Measurements from ENCODE around the gene SLBP.

Gene SLBP

DNA sequence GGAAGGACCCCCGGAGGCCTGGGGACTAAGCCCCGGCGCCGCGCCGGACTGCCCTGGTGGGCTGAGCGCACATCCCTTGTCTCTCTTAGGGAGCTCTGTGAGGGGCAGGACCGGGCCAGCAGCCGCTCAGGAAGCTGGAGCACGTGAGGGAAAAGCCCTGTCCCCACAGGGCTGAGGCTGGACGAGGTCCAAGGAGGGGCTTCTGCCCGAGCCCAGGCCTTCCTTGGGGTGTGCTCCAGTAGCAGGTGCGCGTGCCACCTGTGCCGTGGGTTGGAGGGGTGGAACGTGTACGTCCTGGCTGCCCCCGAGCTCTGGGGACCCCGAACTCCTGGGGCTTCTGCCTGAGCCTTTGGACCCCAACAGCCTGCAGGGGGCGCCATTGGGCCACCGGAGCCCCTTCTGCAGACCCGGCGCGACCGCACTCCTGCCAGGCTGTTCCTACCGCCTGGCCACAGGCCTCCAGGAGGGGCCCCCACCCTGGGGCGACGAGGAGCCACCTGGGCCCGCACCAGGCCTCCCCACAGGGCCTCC is 36.4 kb upstream of the SLBP start:
- peak; percentile 84 for DNase-seq (ENCODE audit: low spot score)

DNA sequence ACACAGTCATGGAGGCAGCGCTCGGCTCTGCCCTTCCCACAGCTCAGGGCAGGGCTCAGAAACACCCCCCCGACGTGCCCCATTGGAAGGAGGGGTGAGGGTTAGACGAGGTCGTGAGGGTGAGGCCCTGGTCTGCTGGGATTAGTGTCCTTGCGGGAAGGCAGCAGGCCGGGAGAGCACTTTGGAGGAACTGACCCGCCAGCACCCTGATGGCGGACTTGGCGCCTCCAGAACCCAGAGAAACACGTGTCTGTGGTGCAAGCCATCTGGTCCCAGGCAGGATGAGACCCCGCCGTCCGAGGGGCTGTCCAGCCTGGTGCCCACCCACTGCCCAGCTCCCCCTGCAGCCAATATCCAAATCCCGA is 35.5 kb upstream of the SLBP start:
- DNase-seq (ENCODE audit: low spot score): no peak

DNA sequence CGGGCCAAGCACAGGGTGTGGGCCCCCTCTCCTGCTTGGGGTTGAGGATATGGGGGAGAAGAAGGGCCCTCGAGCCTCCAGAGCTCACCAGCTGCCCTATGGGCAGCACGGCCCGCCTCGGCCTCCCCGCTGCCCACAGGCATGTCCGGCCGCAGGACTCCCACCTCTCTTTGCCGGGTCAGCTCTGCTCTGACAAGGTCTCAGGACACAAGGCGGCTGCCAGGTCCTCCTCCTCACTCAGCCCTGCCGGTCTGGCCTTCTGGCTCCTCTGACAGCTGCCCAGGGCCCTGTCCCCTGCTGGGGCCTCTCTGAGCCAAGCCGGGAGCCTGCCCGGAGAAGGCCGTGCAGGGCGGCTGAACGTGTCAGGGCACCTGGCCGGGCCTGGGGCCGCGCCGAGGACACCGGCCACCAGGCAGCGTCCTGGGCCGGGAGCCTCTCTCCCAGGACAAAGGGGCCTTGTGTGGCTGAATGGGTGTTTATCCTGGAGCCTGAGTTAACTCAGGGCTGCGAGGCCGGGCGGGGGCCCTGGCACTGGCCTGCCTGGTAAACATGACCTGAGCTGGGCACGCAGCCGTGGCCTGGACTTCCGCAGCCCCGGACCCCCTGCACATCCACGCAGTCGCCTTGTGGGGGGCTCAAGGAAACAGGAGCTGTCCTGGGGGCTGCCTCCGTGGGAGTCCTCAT is 34.9 kb upstream of the SLBP start:
- no peak for DNase-seq (ENCODE audit: low spot score)

DNA sequence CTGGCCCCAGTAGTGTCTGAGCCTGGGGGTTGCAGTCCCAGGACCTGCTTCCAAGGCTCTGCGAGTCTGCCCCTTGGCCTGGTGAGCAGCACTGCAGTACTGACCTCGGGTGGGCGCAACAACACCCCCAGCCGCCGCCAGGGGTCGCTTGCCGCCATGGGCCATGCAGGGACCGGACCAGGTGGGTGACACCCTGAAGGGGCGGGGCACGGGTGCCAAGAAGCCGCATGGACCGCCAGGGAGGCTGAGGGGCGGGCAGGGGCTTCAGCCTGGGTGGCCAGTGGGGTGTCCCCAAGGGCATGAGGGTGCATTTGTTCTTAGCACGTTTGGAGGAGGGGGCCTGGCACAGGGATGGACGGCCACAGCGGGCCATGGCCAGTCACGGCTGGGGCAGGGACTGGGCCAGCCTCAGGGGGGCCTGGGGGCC is 34.2 kb upstream of the SLBP start:
- DNase-seq (ENCODE audit: low spot score): peak; percentile 82

DNA sequence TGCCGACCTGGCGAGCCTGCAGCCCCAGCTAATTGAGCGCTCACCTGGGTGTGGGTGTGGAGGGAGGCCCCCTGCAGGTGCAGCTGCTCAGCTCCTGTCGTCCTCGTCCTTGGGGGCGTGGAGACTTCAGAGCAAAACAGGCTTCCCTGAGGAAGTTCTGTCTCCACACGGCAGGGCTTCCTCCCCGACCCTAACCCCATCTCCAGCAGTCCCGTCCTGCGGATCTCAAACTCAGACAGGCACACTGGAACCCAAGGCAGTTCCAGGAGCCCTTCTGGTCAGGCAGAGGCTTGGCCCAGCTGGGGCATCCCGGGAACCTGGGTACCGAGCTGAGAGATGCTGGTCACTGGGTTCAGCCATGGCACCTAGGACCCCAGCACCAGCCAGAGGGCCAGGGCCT is 33.6 kb upstream of the SLBP start:
- DNase-seq (ENCODE audit: low spot score): no peak

DNA sequence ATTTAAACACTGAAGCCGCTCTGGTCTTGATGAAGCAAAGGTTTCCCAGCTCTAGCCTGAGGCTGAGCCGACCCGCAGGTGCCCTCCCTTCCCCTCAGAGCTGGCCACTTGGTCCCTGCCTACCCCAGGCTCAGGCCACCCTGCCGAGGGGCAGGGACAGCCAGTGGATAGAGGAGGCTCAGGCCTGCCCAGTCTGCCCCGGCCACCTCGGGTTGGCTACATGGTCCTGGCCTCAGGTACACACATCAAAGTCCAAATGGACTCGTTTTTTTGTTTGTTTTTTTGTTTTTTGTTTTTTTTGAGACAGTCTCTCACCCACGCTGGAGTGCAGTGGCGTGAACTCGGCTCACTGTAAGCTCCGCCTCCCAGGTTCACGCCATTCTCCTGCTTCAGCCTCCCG is 33.0 kb upstream of the SLBP start:
- DNase-seq (ENCODE audit: low spot score): no peak

DNA sequence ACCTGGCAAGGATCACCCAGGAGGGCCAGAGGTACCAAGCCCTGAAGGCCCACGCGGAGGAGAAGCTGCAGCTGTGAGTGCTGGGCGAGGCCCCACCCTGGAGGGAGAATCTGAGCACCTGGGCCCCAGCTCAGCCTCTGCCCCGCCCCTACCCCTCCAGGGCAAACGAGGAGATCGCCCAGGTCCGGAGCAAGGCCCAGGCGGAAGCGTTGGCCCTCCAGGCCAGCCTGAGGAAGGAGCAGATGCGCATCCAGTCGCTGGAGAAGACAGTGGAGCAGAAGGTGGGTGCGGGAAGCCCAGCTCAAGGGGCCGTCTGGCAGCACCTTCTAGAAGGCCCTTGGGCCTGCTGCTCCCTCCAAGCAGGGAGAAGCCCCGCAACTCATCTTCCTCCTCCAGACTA is 32.4 kb upstream of the SLBP start:
- no peak for DNase-seq (ENCODE audit: low spot score)

DNA sequence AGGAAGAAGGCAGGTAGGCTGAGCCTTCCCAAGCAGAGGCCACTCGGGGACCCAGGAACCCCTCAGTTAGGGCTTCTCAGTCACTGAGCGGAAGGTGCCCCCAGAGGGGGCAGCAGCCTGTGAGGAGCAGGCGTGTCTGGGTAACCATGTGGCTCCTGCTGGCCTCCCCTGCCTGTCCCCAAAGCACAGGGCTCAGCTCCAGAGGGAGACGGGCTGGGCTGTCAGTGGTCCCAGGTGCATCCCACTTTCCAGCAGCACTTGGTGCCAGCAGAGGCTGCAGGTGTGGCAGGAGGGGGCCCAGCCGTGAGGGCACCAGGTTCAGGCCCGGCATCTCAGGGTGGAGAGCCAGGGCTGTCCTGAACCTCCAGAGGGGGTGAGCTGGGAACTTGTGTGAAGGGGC is 31.9 kb upstream of the SLBP start:
- DNase-seq (ENCODE audit: low spot score): no peak

DNA sequence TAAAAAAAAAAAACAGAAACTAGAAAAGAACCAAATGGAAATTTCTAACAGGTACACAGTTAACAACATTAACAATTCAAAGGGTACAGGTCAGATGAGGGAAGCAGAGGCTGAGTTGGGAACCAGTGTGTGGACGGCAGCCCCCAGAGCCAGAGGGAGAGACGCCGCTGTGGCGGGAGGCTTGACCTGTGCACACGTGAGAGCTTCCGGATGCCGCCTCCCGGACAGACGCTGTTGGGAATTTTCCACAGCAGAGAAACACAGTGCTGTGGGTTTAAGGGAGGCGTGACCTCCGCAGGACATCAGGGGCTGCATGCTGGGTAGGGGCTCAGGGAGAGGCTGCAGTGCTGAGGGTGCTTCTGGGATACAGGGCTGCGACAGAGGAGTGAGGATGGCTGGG is 31.4 kb upstream of the SLBP start:
- DNase-seq (ENCODE audit: low spot score): no peak

DNA sequence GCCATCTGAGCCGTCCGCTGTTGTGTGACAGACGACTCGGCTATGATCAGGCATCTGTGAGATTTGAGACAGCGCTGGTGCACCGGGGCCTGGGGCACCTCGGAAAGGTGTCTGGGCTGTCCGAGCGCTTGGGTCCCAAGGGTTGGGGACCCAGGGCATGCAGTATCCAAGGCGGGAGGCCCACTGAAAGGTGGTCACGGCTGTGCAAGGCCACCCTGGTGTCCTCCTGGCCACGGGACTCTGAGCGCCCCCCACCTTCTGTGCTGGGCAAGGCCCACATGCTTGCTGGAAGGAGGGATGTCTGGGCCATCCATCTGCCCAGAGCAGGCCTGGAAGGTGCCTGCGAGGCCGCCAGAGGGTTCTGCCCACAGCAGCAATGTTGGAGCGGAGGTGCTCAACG is 29.1 kb upstream of the SLBP start:
- no peak for DNase-seq (ENCODE audit: low spot score)

DNA sequence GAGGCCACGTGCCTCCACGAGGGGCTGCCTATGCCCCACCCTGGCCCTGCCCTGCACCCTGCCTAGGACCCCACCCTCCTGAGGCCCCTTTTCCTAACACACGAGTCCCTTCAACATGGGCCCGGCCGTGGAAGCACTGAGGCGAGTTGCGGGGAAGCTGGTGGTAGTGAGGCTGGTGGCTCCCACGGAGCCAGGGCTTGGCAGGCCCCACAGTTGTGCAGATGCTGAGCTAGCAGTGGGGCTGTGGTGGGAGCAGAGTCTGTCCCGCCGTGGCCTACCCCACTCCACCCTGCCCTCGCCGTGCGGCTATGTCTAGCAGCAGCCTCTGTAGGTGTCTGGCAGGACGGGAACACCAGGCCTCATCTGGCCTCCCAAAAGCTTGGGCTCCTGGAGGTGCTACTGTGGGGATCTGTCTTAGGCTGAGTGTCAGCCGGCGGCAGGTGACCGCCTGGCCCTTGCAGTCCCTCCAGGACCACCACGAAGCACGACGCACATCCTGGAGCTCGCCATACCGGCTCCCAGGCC is 28.0 kb upstream of the SLBP start:
- DNase-seq (ENCODE audit: low spot score): no peak

DNA sequence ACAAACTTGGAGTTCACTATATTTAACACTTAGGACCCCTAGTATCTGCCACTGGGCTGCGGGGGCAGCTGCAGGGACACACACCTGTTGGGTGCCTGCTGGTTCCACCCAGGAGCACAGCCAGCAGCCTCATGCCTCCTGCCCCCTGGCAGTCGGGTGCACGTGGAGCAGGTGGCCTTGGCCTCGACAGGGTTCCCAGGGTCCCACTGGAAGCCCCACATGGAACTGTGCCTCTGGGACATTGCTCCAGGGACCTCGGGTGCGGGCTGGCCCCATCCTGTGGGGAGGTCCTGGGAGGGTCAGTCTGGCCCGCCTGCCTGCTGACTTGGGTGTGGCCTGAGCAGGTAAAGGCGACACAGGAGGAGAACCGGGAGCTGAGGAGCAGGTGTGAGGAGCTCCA is 27.2 kb upstream of the SLBP start:
- DNase-seq (ENCODE audit: low spot score): no peak

DNA sequence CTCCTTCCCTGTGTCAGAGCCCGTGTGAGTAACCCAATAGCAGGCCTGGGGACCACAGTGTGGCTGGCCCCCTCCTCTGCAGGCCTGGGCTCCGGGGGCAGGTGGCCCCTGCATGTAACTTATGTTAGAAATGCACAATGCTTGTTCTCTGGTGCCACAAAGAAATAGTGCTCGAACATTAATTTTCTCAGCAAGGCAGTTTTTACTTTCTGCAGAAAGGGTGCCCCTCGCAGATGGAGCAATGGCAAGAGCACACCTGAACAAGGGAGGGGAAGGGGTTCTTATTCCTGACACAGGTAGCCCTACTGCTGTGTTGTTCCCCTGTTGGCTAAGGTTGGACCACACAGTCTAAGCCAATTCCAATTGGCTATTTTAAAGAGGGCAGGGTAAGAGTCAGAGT is 26.3 kb upstream of the SLBP start:
- DNase-seq (ENCODE audit: low spot score): no peak

DNA sequence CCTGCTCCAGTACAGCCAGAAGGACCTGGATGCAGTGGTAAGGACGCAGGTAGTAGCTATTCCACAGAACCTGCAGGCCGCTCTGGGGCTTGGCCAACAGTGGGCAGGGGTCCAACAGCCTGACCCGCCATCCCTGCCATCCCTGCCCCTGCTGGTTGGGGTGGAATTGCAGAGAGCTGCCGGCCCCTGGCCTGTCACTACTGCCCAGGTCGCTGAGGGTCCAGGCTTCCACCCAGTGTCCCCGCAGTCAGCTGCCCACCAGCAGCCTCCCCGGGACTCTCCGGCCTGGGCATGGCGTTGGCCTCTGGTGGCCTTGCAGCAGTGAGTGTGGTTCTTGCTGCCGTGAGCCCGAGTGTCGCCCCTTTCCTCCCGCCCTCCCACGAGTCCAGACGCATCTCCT is 25.5 kb upstream of the SLBP start:
- DNase-seq (ENCODE audit: low spot score): no peak

DNA sequence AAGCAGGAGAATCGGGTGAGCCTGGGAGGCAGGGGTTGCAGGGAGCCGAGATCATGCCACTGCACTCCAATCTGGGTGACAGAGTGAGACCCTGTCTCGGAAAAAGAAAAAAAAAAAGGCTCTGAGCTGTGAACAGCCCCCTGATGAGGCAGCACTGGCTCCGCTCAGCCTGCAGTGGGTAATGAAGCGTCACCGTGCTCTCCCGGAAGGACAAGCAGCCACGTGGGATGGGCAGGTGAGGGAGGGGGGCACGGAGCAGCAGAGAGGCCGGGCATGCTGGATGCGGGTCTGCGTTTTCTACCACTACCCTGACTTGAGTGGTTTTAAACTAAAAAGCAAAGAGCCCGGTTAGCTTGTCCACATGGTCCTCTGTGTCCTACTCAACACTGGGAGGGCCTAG is 24.7 kb upstream of the SLBP start:
- DNase-seq (ENCODE audit: low spot score): no peak

DNA sequence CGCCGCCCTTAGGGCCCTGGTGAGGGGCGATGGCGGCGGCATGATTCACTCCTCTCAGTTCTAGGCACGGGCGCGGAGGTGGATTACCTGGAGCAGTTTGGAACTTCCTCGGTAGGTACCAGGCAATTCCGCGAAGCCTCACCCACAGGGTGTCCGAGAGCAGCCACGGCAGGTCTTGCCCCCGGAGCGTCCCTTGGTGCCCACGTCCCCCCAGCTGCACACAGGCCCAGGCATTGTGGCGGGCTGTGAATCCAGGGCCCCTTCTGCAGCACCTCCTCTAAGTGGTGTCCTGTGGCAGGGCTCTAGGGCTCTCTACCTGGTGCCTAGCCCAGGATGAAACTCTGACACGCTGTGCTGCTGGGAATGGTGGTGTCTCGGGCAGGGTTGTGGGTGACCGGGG is 23.1 kb upstream of the SLBP start:
- no peak for DNase-seq (ENCODE audit: low spot score)

DNA sequence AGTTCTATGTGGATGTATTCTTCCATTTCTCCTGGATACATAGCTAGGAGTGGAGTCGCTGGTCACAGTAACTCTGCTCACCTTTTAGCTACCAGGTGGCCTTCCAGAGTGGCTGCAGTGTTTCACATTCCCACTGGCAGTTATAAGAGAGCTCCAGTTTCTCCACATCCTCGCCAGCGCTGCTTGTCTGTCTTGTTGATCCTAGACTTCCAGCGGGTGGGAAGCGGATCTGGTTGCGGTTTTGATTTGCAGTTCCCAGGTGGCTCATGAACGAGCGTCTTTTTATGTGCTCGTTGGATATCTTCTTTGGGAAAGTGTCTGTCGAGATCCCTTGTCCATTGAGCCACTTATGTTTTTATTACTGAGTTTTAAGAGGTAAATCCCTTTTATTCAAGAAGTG is 20.8 kb upstream of the SLBP start:
- no peak for DNase-seq (ENCODE audit: low spot score)

DNA sequence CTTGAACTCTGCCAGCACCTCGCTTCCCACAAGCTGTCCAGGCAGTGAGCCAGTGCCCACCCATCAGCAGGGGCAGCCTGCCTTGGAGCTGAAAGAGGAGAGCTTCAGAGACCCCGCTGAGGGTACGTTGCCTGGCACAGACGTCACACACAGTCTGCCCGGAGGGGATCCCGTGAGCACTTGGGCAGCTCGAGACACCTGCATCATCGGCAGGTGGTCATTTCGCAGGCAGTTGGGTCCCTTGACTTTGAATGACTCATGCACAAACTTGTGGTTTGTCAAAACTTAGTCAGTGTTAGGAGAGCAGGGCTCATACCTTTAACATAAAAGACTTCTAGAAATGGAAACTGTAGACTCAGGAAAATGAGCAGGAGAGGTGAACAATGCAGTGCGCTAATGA is 19.1 kb upstream of the SLBP start:
- DNase-seq (ENCODE audit: low spot score): no peak

DNA sequence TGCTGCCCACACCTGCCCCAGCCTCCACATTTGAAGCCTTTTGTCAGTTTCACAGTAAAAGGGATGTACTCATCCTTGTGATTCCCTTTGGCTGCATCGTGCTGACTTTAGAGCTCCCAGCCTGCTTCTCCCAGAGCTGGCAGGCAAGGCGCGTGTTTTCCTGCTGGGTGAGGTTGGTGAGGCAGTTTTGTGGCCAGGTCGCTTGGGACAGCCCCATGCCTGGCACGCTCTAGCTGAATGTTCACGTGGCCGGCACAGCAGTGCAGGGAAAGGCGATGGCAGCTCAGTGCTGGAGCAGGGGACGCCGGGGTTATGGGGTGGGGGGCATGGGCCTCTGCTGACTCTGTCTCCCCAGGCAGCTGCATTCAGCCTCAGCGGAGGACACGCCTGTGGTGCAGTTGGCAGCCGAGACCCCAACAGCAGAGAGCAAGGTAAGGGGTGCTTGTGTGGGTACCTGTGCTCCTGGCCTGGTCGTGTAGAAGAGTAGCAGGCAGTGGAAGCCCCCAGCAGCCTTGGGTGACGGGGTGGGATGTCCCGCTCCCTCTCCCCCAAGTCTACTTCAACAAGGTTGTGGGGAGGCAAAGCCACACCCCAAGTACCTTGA is 18.5 kb upstream of the SLBP start:
- no peak for DNase-seq (ENCODE audit: low spot score)

DNA sequence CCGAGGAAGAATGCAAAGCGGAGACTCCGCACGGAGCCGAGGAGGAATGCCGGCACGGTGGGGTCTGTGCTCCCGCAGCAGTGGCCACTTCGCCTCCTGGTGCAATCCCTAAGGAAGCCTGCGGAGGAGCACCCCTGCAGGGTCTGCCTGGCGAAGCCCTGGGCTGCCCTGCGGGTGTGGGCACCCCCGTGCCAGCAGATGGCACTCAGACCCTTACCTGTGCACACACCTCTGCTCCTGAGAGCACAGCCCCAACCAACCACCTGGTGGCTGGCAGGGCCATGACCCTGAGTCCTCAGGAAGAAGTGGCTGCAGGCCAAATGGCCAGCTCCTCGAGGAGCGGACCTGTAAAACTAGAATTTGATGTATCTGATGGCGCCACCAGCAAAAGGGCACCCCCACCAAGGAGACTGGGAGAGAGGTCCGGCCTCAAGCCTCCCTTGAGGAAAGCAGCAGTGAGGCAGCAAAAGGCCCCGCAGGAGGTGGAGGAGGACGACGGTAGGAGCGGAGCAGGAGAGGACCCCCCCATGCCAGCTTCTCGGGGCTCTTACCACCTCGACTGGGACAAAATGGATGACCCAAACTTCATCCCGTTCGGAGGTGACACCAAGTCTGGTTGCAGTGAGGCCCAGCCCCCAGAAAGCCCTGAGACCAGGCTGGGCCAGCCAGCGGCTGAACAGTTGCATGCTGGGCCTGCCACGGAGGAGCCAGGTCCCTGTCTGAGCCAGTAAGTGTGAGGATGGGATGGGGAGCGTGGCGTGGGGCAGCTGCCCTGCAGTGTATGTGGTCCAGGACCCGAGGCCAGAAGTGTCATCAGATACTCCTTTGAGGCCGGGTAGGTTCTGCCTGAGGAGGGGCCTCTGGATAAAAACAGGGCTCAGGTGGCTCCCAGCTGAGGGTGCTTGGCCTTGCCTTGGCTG is 16.2 kb upstream of the SLBP start:
- DNase-seq (ENCODE audit: low spot score): no peak

DNA sequence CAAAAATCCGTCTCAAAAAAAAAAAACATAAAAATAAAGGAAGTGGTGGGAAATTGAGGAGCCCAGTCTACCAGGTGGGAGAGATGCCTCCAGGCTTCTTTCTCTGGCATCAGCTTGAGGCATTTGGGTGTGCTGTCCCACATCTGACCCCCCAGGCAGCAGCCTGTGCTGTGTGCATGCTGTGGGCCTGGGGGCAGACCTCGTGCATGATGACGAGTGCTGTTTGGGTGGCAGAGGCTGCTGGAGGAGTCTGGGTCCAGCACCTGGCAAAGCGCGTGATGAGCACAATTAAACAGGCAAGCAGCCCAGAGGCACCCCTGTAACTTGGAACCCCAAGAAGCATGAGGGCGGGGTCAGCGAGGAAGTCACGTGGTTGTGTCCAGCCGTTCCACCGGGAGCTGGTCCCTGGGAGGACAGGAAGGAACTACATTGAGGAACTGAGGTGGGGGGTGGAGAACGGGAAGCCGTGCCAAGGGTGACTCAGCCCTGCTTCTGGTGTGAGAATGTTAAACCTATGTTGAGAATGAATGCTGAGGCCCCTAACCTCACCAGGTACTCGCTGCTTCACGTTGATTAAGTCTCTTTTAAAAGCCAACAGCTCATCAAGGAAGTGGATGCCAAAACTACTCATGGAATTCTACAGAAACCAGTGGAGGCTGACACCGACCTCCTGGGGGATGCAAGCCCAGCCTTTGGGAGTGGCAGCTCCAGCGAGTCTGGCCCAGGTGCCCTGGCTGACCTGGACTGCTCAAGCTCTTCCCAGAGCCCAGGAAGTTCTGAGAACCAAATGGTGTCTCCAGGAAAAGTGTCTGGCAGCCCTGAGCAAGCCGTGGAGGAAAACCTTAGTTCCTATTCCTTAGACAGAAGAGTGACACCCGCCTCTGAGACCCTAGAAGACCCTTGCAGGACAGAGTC is 15.3 kb upstream of the SLBP start:
- DNase-seq (ENCODE audit: low spot score): peak; percentile 38

Measured in AG08395 (cell line).